Suprapubic skin (tissue), 3 donors: ENCODE results near the gene TP53TG5.

ENCODE experiments used
- POLR2A ChIP-seq, 2 donors: fragments of 450-650 bp; IDR thresholded peaks; one replicate each; pipeline ENCODE4 v1.6.1; 2017; ENCODE audit warnings: antibody characterized with exemption in 2 of 2, mild to moderate bottlenecking in 2 of 2, moderate library complexity in 2 of 2
- TF ChIP-seq, protein P1 (sequence below), 2 donors: fragments of 200-600 bp in 1 of 2; fragments of 450-650 bp in 1 of 2; sonication (generic) in 1 of 2; IDR thresholded peaks; one replicate each; pipeline ENCODE4 v1.5.1; 2016 to 2019; ENCODE audit warnings: antibody characterized with exemption in 2 of 2, mild to moderate bottlenecking in 1 of 2, moderate library complexity in 1 of 2

DNA sequence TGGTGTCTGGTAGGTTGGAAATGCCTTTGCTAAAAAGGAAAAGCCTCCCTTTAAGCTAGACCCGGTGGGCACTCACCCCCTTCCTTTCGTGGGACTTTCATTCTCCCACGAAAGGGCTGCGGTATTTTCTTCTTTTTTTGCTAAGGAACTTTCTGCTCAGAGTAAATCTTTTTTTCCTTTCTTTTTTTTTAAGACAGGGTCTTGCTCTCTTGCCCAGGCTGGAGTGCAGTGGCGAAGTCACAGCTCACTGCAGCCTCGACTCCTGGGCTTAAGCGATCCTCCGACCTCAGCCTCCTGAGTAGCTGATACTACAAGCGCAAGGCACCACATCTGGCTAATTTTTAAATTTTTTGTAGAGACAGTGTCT, 4.0 kb downstream of the TP53TG5 start:
- TF ChIP-seq, protein P1, sequence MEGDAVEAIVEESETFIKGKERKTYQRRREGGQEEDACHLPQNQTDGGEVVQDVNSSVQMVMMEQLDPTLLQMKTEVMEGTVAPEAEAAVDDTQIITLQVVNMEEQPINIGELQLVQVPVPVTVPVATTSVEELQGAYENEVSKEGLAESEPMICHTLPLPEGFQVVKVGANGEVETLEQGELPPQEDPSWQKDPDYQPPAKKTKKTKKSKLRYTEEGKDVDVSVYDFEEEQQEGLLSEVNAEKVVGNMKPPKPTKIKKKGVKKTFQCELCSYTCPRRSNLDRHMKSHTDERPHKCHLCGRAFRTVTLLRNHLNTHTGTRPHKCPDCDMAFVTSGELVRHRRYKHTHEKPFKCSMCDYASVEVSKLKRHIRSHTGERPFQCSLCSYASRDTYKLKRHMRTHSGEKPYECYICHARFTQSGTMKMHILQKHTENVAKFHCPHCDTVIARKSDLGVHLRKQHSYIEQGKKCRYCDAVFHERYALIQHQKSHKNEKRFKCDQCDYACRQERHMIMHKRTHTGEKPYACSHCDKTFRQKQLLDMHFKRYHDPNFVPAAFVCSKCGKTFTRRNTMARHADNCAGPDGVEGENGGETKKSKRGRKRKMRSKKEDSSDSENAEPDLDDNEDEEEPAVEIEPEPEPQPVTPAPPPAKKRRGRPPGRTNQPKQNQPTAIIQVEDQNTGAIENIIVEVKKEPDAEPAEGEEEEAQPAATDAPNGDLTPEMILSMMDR (IDR thresholded peaks at IDR 0.05) = no peak
- no peak for TF ChIP-seq POLR2A (IDR thresholded peaks at IDR 0.05)
